Measurements from ENCODE around the gene FBXO21.

Gene FBXO21

DNA sequence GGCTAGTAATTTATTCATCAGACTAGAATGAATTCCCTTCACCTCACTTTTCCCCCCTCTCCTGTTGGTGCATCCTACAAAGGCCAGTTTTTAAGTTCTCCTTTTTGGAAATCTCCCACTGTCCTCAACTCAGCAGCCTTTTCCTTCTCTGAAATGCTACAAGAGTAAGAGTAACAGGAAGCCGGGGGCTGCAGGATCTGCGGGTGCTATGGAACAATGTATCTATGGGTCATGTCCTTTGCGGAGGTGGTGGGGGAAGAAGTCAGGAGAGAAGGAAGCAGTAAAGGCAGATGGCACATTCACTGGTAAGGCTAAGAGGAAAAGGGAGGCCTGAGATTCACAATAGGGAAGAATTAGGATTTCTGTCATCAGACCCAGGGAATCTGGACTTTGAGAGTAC is 68.8 kb downstream of the FBXO21 start:
- no peaks in the 10 kb centered on the region for H3K36me3 ChIP-seq
- H3K9me3 ChIP-seq = no peaks in the 10 kb centered on the region
- no peak overlapping the region for H3K4me3 ChIP-seq (ENCODE audit: low read depth, low read length)
- TF ChIP-seq, protein P1, sequence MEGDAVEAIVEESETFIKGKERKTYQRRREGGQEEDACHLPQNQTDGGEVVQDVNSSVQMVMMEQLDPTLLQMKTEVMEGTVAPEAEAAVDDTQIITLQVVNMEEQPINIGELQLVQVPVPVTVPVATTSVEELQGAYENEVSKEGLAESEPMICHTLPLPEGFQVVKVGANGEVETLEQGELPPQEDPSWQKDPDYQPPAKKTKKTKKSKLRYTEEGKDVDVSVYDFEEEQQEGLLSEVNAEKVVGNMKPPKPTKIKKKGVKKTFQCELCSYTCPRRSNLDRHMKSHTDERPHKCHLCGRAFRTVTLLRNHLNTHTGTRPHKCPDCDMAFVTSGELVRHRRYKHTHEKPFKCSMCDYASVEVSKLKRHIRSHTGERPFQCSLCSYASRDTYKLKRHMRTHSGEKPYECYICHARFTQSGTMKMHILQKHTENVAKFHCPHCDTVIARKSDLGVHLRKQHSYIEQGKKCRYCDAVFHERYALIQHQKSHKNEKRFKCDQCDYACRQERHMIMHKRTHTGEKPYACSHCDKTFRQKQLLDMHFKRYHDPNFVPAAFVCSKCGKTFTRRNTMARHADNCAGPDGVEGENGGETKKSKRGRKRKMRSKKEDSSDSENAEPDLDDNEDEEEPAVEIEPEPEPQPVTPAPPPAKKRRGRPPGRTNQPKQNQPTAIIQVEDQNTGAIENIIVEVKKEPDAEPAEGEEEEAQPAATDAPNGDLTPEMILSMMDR (IDR thresholded peaks at IDR 0.05; ENCODE audit: low read depth, low read length) = no peak
- no peaks in the 10 kb centered on the region for H3K27me3 ChIP-seq
- no peak for DNase-seq
- H3K4me1 ChIP-seq = peaks cover 4% of the 10 kb centered on the region; the same call in 1 of the 2 replicates

DNA sequence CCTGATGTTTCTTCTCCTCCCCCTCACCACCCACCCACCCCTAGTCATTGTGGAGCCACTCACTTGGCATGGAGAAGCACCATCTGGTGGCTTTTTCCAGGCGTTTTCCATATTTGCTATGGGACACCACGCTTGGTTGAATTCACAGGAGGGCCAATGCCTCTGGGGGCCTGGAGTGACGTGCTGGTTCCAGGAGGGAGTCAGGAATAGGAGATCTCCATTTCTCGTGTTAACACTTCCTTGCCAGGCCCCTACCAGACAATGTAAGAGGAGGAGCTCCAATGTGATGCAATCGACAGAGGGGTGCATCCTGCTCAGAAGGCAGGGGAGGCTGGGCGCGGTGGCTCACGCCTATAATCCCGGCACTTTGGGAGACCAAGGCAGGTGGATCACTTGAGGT is 69.5 kb downstream of the FBXO21 start:
- H3K9me3 ChIP-seq = no peaks in the 10 kb centered on the region
- H3K4me1 ChIP-seq = peaks cover 4% of the 10 kb centered on the region; the same call in 1 of the 2 replicates
- no peaks in the 10 kb centered on the region for H3K27me3 ChIP-seq
- TF ChIP-seq, protein P1 (IDR thresholded peaks at IDR 0.05; ENCODE audit: low read depth, low read length) = no peak
- H3K36me3 ChIP-seq = no peaks in the 10 kb centered on the region
- H3K4me3 ChIP-seq (ENCODE audit: low read depth, low read length) = no peak overlapping the region
- DNase-seq = peak; percentile 60

DNA sequence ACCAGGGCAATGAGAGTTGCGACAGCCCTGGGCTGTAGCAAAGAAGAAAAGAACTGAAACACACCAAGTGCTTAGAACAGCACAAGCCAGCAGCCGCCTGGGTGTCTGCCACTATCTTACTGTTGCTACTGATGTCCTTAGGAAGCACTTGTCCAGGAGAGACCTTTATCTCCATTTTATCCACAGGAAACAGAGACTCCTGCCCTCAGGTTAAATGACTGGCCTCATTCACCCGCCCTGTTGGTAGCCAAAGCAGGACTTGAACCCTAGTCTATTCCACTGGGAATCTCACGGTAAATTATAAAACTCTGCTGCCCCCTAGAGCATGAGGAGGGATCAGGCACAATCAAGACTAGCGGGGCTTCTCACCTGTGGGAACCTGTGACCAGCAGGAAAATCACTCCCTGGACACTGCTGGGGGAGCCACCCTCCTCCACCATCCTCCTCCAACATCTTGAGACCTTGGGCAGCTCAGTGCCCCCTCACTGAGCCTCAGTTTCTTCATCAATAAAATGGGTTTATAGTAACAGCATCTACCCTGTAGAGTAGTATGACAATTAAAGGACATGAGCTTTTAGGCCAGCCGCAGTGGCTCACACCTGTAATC is 70.6 kb downstream of the FBXO21 start:
- Histone ChIP-seq H3K9me3 (no peaks in the 10 kb centered on the region), H3K36me3 (no peaks in the 10 kb centered on the region), H3K4me1 (peaks cover 2% of the 10 kb centered on the region; the same call in 1 of the 2 replicates), H3K4me3 (ENCODE audit: low read depth, low read length) (no peak overlapping the region), H3K27me3 (no peaks in the 10 kb centered on the region)
- DNase-seq = peak; percentile 42
- TF ChIP-seq, protein P1 (IDR thresholded peaks at IDR 0.05; ENCODE audit: low read depth, low read length) = peak; percentile 76

DNA sequence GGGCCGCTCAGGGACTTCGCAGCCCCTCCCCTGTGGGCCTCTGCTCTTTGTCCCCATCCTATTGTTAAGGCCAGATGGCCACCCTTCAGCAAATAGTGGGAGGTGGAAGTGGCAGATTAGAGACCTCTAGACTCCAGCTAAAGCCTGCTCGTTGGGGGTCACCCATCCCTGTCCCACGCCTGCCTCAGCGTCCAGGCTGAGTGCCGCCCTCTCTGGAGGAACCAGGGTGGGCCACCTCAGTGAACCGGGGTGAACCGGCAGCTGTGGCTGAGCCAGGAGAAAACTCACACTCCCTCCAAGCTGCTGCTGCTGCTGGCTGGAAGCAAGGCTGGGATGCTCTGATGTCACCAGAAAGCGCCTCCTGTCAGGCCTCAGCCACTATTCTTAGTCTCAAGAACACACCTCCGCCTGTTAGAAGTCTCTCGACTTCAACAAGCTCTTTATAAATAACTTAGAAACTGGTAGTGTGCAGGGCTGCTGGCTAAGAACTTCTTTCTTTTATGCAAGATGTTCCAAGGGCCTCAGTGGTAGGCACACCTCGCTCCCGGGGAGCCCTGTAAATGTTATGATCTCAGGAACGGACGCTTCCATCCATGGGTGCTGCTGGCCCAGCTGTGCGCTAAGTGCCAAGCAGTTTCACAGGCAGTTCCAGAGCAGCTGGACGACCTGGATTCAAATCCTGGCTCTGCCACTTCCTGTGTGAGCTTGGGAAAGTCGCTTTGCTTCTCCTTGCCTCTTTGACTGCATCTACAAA is 71.3 kb downstream of the FBXO21 start:
- H3K4me3 ChIP-seq (ENCODE audit: low read depth, low read length) = no peak overlapping the region
- TF ChIP-seq, protein P1 (IDR thresholded peaks at IDR 0.05; ENCODE audit: low read depth, low read length) = no peak
- H3K9me3 ChIP-seq = no peaks in the 10 kb centered on the region
- H3K27me3 ChIP-seq = no peaks in the 10 kb centered on the region
- no peaks in the 10 kb centered on the region for H3K36me3 ChIP-seq
- H3K4me1 ChIP-seq = no peaks in the 10 kb centered on the region
- no peak for DNase-seq

DNA sequence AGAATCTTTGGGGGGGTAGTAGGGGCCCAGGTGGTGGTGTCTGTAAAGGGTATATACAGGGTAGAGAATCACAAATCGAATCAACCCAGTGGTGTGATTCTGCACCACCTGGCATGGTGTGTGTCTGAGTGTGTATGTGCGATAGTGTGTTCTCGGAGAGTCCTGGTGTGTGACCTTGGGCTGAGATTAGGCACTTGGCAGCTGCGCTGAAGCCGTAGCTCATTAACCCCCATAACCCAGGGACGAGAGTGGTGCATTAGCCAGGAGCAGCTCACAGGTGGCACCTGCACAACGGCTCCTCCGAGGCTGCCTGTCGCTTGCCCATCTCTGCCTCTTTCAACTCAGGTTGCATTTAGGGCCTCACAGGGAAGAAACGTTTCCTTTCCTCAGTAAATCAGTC is 75.5 kb downstream of the FBXO21 start:
- DNase-seq = no peak
- Histone ChIP-seq H3K4me1 (no peaks in the 10 kb centered on the region), H3K27me3 (no peaks in the 10 kb centered on the region), H3K9me3 (no peaks in the 10 kb centered on the region), H3K4me3 (ENCODE audit: low read depth, low read length) (no peak overlapping the region), H3K36me3 (no peaks in the 10 kb centered on the region)
- TF ChIP-seq, protein P1 (IDR thresholded peaks at IDR 0.05; ENCODE audit: low read depth, low read length) = no peak

DNA sequence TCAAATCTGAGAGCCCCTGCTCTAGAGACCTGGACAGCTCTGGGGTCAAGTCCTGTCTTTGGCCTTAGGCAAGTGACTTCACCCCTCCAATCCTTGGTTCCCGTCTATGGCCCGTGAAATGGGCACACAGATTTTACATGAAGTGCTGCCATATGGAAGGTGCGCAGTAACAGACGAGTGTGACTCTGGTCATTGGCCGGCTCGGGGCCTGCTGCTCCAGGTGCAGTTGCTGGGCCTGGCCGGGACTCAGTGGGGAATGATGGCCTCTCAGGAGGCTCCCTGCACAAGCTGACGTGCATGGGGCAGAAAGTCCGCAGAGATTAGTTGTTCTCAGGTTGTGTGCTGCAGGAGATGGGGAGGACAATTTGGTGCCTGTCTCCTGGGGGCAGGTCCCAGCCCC is 77.0 kb downstream of the FBXO21 start:
- Histone ChIP-seq H3K9me3 (no peaks in the 10 kb centered on the region), H3K4me1 (no peaks in the 10 kb centered on the region), H3K4me3 (ENCODE audit: low read depth, low read length) (no peak overlapping the region), H3K36me3 (no peaks in the 10 kb centered on the region), H3K27me3 (no peaks in the 10 kb centered on the region)
- no peak for DNase-seq
- TF ChIP-seq, protein P1 (IDR thresholded peaks at IDR 0.05; ENCODE audit: low read depth, low read length) = no peak
